ENCODE measurements around the gene VGLL4.

Gene VGLL4

DNA sequence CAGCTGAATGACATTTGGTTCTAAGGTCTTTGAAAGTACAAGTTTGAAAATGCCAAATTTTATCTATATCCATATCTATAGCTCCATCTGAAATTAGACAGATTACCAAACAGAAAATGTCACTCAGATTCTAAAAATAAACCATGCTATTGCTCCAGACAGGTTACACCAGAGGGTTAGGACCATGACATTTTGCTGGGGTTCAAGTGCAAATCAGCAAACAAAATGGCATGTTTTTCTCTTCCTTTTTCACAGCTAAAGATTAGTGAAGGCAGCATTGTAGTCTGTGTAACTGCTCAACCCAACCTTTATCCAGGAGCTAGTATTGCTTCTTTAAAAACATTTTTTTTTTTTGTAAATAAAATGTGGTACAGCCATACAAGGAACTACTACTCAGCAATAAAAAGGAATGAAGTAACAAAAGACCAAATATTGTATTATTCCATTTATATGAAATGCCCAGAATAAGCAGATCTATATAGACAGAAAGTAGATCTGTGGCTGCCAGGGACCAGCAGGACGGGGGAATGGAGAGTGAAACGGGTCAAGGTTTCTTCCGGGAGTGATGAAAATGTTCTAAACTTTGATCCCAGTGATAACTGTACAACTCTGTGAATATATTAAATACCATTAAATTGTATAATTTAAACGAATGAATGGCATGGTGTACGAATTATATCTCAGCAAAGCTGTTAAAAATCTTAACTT lies 18.2 kb downstream of the VGLL4 start:
- no peak overlapping the region for H3K27ac ChIP-seq (ENCODE audit: low read depth, low read length)
- no peak overlapping the region for H3K9ac ChIP-seq (ENCODE audit: low read length)
- H3K4me3 ChIP-seq (ENCODE audit: low read depth in 1 of 2, low read length in 2 of 2): no peak overlapping the region
- no peaks in the 10 kb centered on the region for H3K9me3 ChIP-seq (ENCODE audit: low read length)
- no peaks in the 10 kb centered on the region for H3K36me3 ChIP-seq (ENCODE audit: insufficient read depth, low read length)
- no peaks in the 10 kb centered on the region for H3K27me3 ChIP-seq (ENCODE audit: control insufficient read depth in 1 of 2, insufficient read depth in 2 of 2, low read length in 2 of 2)
- peaks cover 59% of the 10 kb centered on the region for H3K4me1 ChIP-seq (ENCODE audit: insufficient read depth, low read length)

DNA sequence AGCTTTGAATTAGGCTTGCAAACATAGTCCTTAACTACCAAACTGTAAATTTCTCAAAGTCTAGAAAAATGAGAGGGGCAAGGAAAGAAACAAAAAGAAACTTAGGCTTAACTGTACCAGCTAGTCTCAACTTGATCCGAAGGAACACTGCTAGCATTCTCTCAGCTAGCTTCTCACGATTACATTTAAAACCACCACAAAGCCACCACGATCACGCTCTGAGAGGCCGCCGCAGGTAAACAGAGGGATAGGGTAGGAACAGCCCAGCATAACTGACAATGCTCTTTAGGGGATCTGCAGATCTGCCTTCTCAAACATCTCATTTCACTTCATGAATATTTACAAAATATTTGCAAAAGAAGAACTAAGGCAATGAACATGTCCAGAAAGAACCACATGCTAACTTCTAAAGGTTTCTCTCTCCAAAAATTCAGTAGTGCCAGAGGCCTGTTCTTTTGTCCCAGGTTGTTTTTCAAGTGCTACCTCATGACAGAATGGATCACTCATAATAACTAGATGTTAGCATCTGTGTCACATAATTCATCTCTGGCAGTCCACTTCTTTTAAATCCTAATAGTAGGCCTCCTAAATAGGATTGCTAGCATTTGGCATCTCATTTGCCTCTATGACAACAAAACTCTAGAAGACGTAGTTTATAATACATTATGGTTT lies 18.9 kb downstream of the VGLL4 start:
- Histone ChIP-seq H3K27ac (ENCODE audit: low read depth, low read length) (no peak overlapping the region), H3K4me1 (ENCODE audit: insufficient read depth, low read length) (peaks cover 55% of the 10 kb centered on the region), H3K9ac (ENCODE audit: low read length) (no peak overlapping the region), H3K36me3 (ENCODE audit: insufficient read depth, low read length) (no peaks in the 10 kb centered on the region), H3K9me3 (ENCODE audit: low read length) (no peaks in the 10 kb centered on the region), H3K27me3 (ENCODE audit: control insufficient read depth in 1 of 2, insufficient read depth in 2 of 2, low read length in 2 of 2) (no peaks in the 10 kb centered on the region), H3K4me3 (ENCODE audit: low read depth in 1 of 2, low read length in 2 of 2) (no peak overlapping the region)

GRCh38 chr3:11624161-11624560 lies 19.6 kb downstream of the VGLL4 start:
- Histone ChIP-seq H3K9ac (ENCODE audit: low read length) (no peak overlapping the region), H3K4me1 (ENCODE audit: insufficient read depth, low read length) (peaks cover 52% of the 10 kb centered on the region), H3K36me3 (ENCODE audit: insufficient read depth, low read length) (no peaks in the 10 kb centered on the region), H3K27ac (ENCODE audit: low read depth, low read length) (no peak overlapping the region), H3K9me3 (ENCODE audit: low read length) (no peaks in the 10 kb centered on the region), H3K4me3 (ENCODE audit: low read depth in 1 of 2, low read length in 2 of 2) (no peak overlapping the region), H3K27me3 (ENCODE audit: control insufficient read depth in 1 of 2, insufficient read depth in 2 of 2, low read length in 2 of 2) (no peaks in the 10 kb centered on the region)

DNA sequence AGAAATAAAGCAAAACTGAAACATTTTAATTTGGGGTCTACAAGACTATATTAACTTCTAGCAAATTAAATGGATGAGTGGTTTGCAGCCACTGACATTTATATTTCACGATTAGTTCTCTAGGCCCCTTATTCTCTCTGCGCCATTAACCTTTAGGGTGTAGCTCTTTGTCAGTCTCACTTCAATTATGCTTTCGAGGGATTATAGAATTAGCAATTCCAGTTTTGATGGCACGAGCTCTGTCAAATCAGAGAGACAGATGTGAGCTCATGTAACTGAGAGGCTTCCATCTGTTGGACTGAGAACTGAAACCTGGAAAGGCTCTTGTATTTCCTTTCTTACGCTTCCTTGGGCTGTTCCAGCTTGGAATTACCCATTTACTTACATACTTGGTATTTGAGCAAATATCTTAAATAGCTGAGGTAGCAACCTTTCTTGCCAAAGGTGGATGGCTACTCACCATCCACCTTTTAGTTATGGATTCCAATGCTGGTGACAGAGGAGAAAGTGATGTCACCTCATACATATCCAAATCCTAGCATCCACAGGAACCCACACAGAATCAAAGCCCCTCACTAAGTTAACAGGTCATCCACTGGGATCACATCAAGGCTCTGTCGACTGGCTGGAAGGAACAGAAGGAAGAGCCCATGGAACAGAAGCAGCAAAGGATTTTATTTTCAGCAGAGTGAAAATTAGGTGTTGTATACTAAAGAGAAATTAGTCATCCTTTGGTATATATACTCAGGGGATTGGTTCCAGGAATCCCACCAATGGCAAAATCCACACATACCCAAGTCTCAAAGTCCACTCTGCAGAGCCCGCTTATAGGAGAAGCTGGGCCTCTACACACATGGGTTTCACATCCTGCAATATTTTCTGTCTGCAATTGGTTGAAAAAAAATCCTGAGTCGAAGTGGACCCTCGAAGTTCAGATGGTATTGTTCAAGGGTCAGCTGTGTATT lies 20.8 kb downstream of the VGLL4 start:
- Histone ChIP-seq H3K9ac (ENCODE audit: low read length) (no peak overlapping the region), H3K27me3 (ENCODE audit: control insufficient read depth in 1 of 2, insufficient read depth in 2 of 2, low read length in 2 of 2) (no peaks in the 10 kb centered on the region), H3K9me3 (ENCODE audit: low read length) (no peaks in the 10 kb centered on the region), H3K27ac (ENCODE audit: low read depth, low read length) (no peak overlapping the region), H3K4me3 (ENCODE audit: low read depth in 1 of 2, low read length in 2 of 2) (no peak overlapping the region), H3K36me3 (ENCODE audit: insufficient read depth, low read length) (no peaks in the 10 kb centered on the region), H3K4me1 (ENCODE audit: insufficient read depth, low read length) (peaks cover 55% of the 10 kb centered on the region)

DNA sequence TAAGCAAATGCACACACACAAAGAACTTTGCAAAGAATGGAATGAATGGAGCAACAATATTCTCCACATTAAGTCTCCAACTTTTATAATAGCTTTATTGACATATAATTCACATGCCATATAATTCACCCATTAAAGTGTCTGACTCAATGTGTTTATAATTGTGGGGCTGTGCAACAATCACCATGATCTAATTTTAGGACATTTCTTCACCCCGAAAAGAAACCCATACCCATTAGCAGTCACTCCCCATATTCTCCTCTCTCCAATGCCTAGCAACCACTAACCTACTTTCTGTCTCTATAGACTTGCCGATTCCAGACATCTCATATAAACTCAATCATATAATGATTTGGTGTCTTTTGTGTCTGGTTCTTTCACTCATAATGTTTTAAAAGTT lies 22.6 kb downstream of the VGLL4 start:
- no peaks in the 10 kb centered on the region for H3K9me3 ChIP-seq (ENCODE audit: low read length)
- H3K27ac ChIP-seq (ENCODE audit: low read depth, low read length): no peak overlapping the region
- peaks cover 44% of the 10 kb centered on the region for H3K4me1 ChIP-seq (ENCODE audit: insufficient read depth, low read length)
- H3K9ac ChIP-seq (ENCODE audit: low read length): no peak overlapping the region
- no peak overlapping the region for H3K4me3 ChIP-seq (ENCODE audit: low read depth in 1 of 2, low read length in 2 of 2)
- H3K36me3 ChIP-seq (ENCODE audit: insufficient read depth, low read length): no peaks in the 10 kb centered on the region
- no peaks in the 10 kb centered on the region for H3K27me3 ChIP-seq (ENCODE audit: control insufficient read depth in 1 of 2, insufficient read depth in 2 of 2, low read length in 2 of 2)

DNA sequence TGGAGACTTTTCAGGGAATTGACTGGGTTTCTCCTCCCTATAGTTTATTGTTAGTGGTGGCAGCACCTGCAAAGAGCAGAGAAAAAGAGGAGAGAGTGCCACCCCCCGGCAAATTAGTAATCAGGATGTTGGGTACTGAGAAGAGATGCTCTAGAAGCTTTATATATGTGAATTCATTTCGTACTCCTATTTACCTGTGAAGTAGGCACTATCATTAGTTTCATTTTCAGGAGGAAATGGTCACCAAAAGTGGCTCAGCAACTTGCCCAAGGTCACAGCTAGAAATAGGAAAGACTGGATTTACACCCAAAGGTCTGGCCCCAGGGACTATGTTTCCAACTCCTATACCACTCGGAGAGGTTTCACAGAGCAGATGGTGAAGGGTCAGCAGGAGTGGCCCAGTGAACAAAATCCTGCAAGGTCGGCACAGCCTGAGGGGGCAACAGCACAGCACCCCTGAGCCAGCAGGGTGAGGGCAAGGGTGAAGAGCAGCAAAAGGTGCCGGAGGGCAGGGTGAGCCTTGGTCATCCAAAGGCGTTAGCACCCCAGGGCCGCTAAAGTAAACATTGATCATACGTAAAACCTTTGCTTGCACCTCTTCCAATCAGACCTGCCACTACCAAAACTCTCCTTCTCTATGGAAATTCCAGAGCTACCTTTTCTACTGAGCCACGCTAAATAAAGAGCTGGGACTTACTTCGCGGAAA lies 23.6 kb downstream of the VGLL4 start:
- Histone ChIP-seq H3K27ac (ENCODE audit: low read depth, low read length) (no peak overlapping the region), H3K9ac (ENCODE audit: low read length) (no peak overlapping the region), H3K4me3 (ENCODE audit: low read depth in 1 of 2, low read length in 2 of 2) (no peak overlapping the region), H3K27me3 (ENCODE audit: control insufficient read depth in 1 of 2, insufficient read depth in 2 of 2, low read length in 2 of 2) (no peaks in the 10 kb centered on the region), H3K36me3 (ENCODE audit: insufficient read depth, low read length) (no peaks in the 10 kb centered on the region), H3K4me1 (ENCODE audit: insufficient read depth, low read length) (peaks cover 38% of the 10 kb centered on the region), H3K9me3 (ENCODE audit: low read length) (no peaks in the 10 kb centered on the region)

DNA sequence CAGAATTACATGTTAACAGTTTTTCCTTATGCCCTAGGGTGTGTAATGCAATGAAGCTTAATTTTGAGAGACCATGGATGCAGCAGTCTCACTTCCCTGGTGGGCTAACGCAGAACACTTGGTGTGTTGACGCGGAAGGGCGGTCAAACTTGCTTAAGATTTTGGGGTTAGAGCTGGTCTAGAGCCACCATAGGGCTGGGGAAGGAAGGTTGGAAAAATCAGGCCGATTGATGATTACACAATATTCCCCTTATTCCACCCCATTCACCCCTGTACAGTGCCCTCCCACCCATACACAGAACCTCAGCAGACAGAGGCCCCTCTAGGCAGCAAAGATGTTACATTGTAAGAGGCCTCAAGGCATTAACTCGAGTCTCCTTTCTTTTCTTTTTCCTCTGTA lies 24.3 kb downstream of the VGLL4 start:
- peaks cover 34% of the 10 kb centered on the region for H3K4me1 ChIP-seq (ENCODE audit: insufficient read depth, low read length)
- H3K27me3 ChIP-seq (ENCODE audit: control insufficient read depth in 1 of 2, insufficient read depth in 2 of 2, low read length in 2 of 2): no peaks in the 10 kb centered on the region
- no peak overlapping the region for H3K4me3 ChIP-seq (ENCODE audit: low read depth in 1 of 2, low read length in 2 of 2)
- H3K27ac ChIP-seq (ENCODE audit: low read depth, low read length): no peak overlapping the region
- H3K9ac ChIP-seq (ENCODE audit: low read length): no peak overlapping the region
- H3K36me3 ChIP-seq (ENCODE audit: insufficient read depth, low read length): no peaks in the 10 kb centered on the region
- no peaks in the 10 kb centered on the region for H3K9me3 ChIP-seq (ENCODE audit: low read length)

GRCh38 chr3:11618904-11619303 lies 24.8 kb downstream of the VGLL4 start:
- H3K27me3 ChIP-seq (ENCODE audit: control insufficient read depth in 1 of 2, insufficient read depth in 2 of 2, low read length in 2 of 2): no peaks in the 10 kb centered on the region
- H3K27ac ChIP-seq (ENCODE audit: low read depth, low read length): no peak overlapping the region
- no peaks in the 10 kb centered on the region for H3K36me3 ChIP-seq (ENCODE audit: insufficient read depth, low read length)
- no peak overlapping the region for H3K4me3 ChIP-seq (ENCODE audit: low read depth in 1 of 2, low read length in 2 of 2)
- peaks cover 34% of the 10 kb centered on the region for H3K4me1 ChIP-seq (ENCODE audit: insufficient read depth, low read length)
- H3K9me3 ChIP-seq (ENCODE audit: low read length): no peaks in the 10 kb centered on the region
- H3K9ac ChIP-seq (ENCODE audit: low read length): no peak overlapping the region

- Histone ChIP-seq H3K4me3 (ENCODE audit: low read depth in 1 of 2, low read length in 2 of 2) (no peak overlapping the region), H3K27me3 (ENCODE audit: control insufficient read depth in 1 of 2, insufficient read depth in 2 of 2, low read length in 2 of 2) (no peaks in the 10 kb centered on the region), H3K4me1 (ENCODE audit: insufficient read depth, low read length) (peaks cover 55% of the 10 kb centered on the region), H3K9me3 (ENCODE audit: low read length) (no peaks in the 10 kb centered on the region), H3K27ac (ENCODE audit: low read depth, low read length) (no peak overlapping the region), H3K36me3 (ENCODE audit: insufficient read depth, low read length) (no peaks in the 10 kb centered on the region), H3K9ac (ENCODE audit: low read length) (no peak overlapping the region)
These were observed 27.2 kb downstream of the VGLL4 start for GRCh38 chr3:11616551-11616950.

GRCh38 chr3:11613851-11614487 lies 29.7 kb downstream of the VGLL4 start:
- no peak overlapping the region for H3K27ac ChIP-seq (ENCODE audit: low read depth, low read length)
- no peaks in the 10 kb centered on the region for H3K27me3 ChIP-seq (ENCODE audit: control insufficient read depth in 1 of 2, insufficient read depth in 2 of 2, low read length in 2 of 2)
- H3K9me3 ChIP-seq (ENCODE audit: low read length): no peaks in the 10 kb centered on the region
- no peak overlapping the region for H3K4me3 ChIP-seq (ENCODE audit: low read depth in 1 of 2, low read length in 2 of 2)
- H3K36me3 ChIP-seq (ENCODE audit: insufficient read depth, low read length): no peaks in the 10 kb centered on the region
- peaks cover 59% of the 10 kb centered on the region for H3K4me1 ChIP-seq (ENCODE audit: insufficient read depth, low read length)
- H3K9ac ChIP-seq (ENCODE audit: low read length): no peak overlapping the region
